HL-60 (cell line): ENCODE results near the gene PPP2R5C.
"Not testable (repeated sequence)": the region's sequence is repeated elsewhere in the genome, so short reads cannot be mapped to it uniquely, and the experiment has no call there.

Experiments
- GABPA ChIP-seq: IDR thresholded peaks from 2 replicates; pipeline ENCODE4 v1.6.1; 2012; ENCODE audit warnings: low read depth
- POLR2AphosphoS5 ChIP-seq: IDR thresholded peaks from 2 replicates; pipeline ENCODE4 v1.6.1; 2012; ENCODE audit warnings: low read depth
- SPI1 ChIP-seq: IDR thresholded peaks from 2 replicates; pipeline ENCODE4 v1.6.1; 2012; ENCODE audit warnings: low read depth, mild to moderate bottlenecking, borderline replicate concordance
- TF ChIP-seq, protein P1 (sequence below): IDR thresholded peaks from one replicate; pipeline ENCODE4 v1.5.1; 2011; ENCODE audit warnings: low read length, control low read depth, inconsistent platforms; ENCODE audit not compliant: insufficient read depth
- TF ChIP-seq, protein P2 (sequence below): IDR thresholded peaks from 2 replicates; pipeline ENCODE4 v1.6.1; 2012; ENCODE audit warnings: low read depth; ENCODE audit not compliant: insufficient replicate concordance

DNA sequence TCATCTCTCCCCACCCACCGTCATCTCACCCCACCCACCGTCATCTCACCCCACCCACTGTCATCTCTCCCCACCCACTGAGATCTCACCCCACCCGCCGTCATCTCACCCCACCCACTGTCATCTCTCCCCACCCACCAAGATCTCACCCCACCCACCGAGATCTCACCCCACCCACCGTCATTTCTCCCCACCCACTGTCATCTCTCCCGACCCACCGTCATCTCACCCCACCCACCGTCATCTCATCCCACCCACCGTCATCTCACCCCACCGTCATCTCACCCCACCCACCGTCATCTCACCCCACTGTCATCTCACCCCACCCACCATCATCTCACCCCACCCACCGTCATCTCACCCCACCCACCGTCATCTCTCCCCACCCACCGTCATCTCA is 49.2 kb upstream of the PPP2R5C start:
- not testable (repeated sequence) for TF ChIP-seq POLR2AphosphoS5, GABPA, SPI1
- TF ChIP-seq, protein P1, sequence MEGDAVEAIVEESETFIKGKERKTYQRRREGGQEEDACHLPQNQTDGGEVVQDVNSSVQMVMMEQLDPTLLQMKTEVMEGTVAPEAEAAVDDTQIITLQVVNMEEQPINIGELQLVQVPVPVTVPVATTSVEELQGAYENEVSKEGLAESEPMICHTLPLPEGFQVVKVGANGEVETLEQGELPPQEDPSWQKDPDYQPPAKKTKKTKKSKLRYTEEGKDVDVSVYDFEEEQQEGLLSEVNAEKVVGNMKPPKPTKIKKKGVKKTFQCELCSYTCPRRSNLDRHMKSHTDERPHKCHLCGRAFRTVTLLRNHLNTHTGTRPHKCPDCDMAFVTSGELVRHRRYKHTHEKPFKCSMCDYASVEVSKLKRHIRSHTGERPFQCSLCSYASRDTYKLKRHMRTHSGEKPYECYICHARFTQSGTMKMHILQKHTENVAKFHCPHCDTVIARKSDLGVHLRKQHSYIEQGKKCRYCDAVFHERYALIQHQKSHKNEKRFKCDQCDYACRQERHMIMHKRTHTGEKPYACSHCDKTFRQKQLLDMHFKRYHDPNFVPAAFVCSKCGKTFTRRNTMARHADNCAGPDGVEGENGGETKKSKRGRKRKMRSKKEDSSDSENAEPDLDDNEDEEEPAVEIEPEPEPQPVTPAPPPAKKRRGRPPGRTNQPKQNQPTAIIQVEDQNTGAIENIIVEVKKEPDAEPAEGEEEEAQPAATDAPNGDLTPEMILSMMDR = not testable (repeated sequence)
- TF ChIP-seq, protein P2, sequence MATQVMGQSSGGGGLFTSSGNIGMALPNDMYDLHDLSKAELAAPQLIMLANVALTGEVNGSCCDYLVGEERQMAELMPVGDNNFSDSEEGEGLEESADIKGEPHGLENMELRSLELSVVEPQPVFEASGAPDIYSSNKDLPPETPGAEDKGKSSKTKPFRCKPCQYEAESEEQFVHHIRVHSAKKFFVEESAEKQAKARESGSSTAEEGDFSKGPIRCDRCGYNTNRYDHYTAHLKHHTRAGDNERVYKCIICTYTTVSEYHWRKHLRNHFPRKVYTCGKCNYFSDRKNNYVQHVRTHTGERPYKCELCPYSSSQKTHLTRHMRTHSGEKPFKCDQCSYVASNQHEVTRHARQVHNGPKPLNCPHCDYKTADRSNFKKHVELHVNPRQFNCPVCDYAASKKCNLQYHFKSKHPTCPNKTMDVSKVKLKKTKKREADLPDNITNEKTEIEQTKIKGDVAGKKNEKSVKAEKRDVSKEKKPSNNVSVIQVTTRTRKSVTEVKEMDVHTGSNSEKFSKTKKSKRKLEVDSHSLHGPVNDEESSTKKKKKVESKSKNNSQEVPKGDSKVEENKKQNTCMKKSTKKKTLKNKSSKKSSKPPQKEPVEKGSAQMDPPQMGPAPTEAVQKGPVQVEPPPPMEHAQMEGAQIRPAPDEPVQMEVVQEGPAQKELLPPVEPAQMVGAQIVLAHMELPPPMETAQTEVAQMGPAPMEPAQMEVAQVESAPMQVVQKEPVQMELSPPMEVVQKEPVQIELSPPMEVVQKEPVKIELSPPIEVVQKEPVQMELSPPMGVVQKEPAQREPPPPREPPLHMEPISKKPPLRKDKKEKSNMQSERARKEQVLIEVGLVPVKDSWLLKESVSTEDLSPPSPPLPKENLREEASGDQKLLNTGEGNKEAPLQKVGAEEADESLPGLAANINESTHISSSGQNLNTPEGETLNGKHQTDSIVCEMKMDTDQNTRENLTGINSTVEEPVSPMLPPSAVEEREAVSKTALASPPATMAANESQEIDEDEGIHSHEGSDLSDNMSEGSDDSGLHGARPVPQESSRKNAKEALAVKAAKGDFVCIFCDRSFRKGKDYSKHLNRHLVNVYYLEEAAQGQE = not testable (repeated sequence)
